H1 (cell line): Measurements from ENCODE around the gene ENO2. TPM values are rescaled to one million over a fixed set of nuclear protein-coding genes. Genes with fewer than 3 reads are reported as not detected.

Source experiments
- CTCF ChIA-PET: fragments of 300-600 bp; sonication (Branson Sonifier 250); formaldehyde crosslinking; loops from one replicate; lab custom pipeline; 2021; ENCODE audit not compliant: partially characterized antibody; lab: Charles Lee
- POLR2A ChIA-PET: fragments of 300-600 bp; sonication (Branson Sonifier 250); formaldehyde crosslinking; loops from one replicate; lab custom pipeline; 2021; ENCODE audit warnings: inconsistent platforms; ENCODE audit not compliant: partially characterized antibody; lab: Charles Lee
- DNase-seq, 2 experiments: peaks; one replicate each; pipeline versions ENCODE4 v3.0.0 to v3.0.0-alpha.2; 2010 to 2022; ENCODE audit warnings: low spot score in 2 of 2, low read depth in 1 of 2, mixed read lengths in 1 of 2
- FAIRE-seq: peaks from 2 replicates; lab custom pipeline; 2011; peaks lifted over from hg19 to GRCh38; lab: Jason Lieb, UNC
- H2AFZ ChIP-seq: 2 replicates; pipeline ENCODE4 v1.8.1; 2012; ENCODE audit warnings: low read length, inconsistent platforms
- H2AK5ac ChIP-seq: 2 replicates; pipeline ENCODE4 v1.6.1; 2013; ENCODE audit warnings: low read depth, low read length
- H2BK120ac ChIP-seq: replicated peaks from 2 replicates; pipeline ENCODE3; 2013; ENCODE audit warnings: low read depth, low read length, inconsistent platforms
- H2BK12ac ChIP-seq: 2 replicates; pipeline ENCODE4 v1.6.1; 2013; ENCODE audit warnings: low read depth, low read length
- H2BK15ac ChIP-seq: 2 replicates; pipeline ENCODE4 v1.6.1; 2013; ENCODE audit warnings: low read length
- H2BK20ac ChIP-seq: 2 replicates; pipeline ENCODE4 v1.6.1; 2013; ENCODE audit warnings: low read length
- H2BK5ac ChIP-seq: 2 replicates; pipeline ENCODE4 v1.6.1; 2013; ENCODE audit warnings: low read depth, low read length
- H3K14ac ChIP-seq: 2 replicates; pipeline ENCODE4 v1.6.1; 2013; ENCODE audit warnings: inconsistent platforms; ENCODE audit not compliant: insufficient read length
- H3K18ac ChIP-seq: 2 replicates; pipeline ENCODE4 v1.6.1; 2013; ENCODE audit warnings: low read length; ENCODE audit errors: extremely low read depth
- H3K23ac ChIP-seq: 2 replicates; pipeline ENCODE4 v1.6.1; 2013; ENCODE audit warnings: inconsistent platforms; ENCODE audit not compliant: insufficient read length
- H3K23me2 ChIP-seq: 2 replicates; pipeline ENCODE4 v1.6.1; 2013; ENCODE audit warnings: low read depth, low read length
- H3K27ac ChIP-seq: 2 replicates; pipeline ENCODE4 v1.6.1; 2011; ENCODE audit warnings: low read depth, low read length, inconsistent platforms
- H3K27me3 ChIP-seq, 4 experiments: replicated peaks in 1 of 4; 1 replicate in 1 of 4; 2 replicates in 3 of 4; pipeline versions ENCODE4 v1.6.1 to v1.8.1; 2011 to 2013; ENCODE audit warnings: low read length in 3 of 4, mild to moderate bottlenecking in 3 of 4, inconsistent platforms in 2 of 4, mixed read lengths in 2 of 4, moderate library complexity in 1 of 4; ENCODE audit not compliant: control insufficient read depth in 3 of 4, insufficient read depth in 3 of 4; ENCODE audit errors: extremely low read depth in 1 of 4
- H3K36me3 ChIP-seq, 4 experiments: 2 replicates each; pipeline versions ENCODE4 v1.6.1 to v1.8.1; 2011 to 2013; ENCODE audit warnings: mild to moderate bottlenecking in 4 of 4, low read length in 3 of 4, moderate library complexity in 2 of 4, control low read depth in 1 of 4, inconsistent platforms in 1 of 4; ENCODE audit not compliant: insufficient read depth in 4 of 4, control insufficient read depth in 2 of 4
- H3K4ac ChIP-seq: replicated peaks from 2 replicates; pipeline ENCODE3; 2013; ENCODE audit warnings: low read length, low read depth, mixed read lengths, inconsistent platforms; ENCODE audit not compliant: insufficient read length
- H3K4me1 ChIP-seq, 4 experiments: replicated peaks in 1 of 4; 1 replicate in 1 of 4; 2 replicates in 3 of 4; pipeline versions ENCODE4 v1.6.1 to v1.8.1; 2011 to 2013; ENCODE audit warnings: low read length in 3 of 4, inconsistent platforms in 2 of 4, mixed read lengths in 1 of 4; ENCODE audit not compliant: insufficient read depth in 4 of 4, control insufficient read depth in 3 of 4
- H3K4me2 ChIP-seq, 2 experiments: 2 replicates each; pipeline versions ENCODE4 v1.6.1 to v1.8.1; 2011 to 2013; ENCODE audit warnings: low read depth in 2 of 2, low read length in 2 of 2, control low read depth in 1 of 2, inconsistent platforms in 1 of 2, mild to moderate bottlenecking in 1 of 2; ENCODE audit not compliant: insufficient read depth in 1 of 2
- H3K4me3 ChIP-seq, 4 experiments: fragments of 200-600, 300-600 bp in 1 of 4; sonication (generic), shearing (Covaris generic), sonication (Bioruptor Twin) in 1 of 4; 2 replicates each; pipeline versions ENCODE4 v1.5.1 to v1.8.1; 2011 to 2016; ENCODE audit warnings: low read length in 4 of 4, low read depth in 3 of 4, control low read depth in 2 of 4, inconsistent platforms in 2 of 4, mild to moderate bottlenecking in 2 of 4, mixed read lengths in 1 of 4, moderate library complexity in 1 of 4; ENCODE audit not compliant: insufficient read depth in 2 of 4; ENCODE audit errors: extremely low read depth in 1 of 4
- H3K56ac ChIP-seq: replicated peaks from 2 replicates; pipeline ENCODE3; 2013; ENCODE audit warnings: low read depth, mild to moderate bottlenecking, mixed read lengths, low read length, inconsistent platforms; ENCODE audit not compliant: insufficient read length
- H3K79me1 ChIP-seq: 2 replicates; pipeline ENCODE4 v1.6.1; 2013; ENCODE audit warnings: low read depth, low read length, control low read depth
- H3K79me2 ChIP-seq, 2 experiments: 2 replicates each; pipeline versions ENCODE4 v1.6.1 to v1.8.1; 2012 to 2013; ENCODE audit warnings: low read length in 2 of 2, mild to moderate bottlenecking in 2 of 2, inconsistent platforms in 1 of 2; ENCODE audit not compliant: insufficient read depth in 2 of 2, control insufficient read depth in 1 of 2
- H3K9ac ChIP-seq, 4 experiments: replicated peaks in 1 of 4; 1 replicate in 1 of 4; 2 replicates in 3 of 4; pipeline versions ENCODE4 v1.6.1 to v1.8.1; 2011 to 2013; ENCODE audit warnings: low read depth in 3 of 4, low read length in 3 of 4, control low read depth in 2 of 4, mild to moderate bottlenecking in 2 of 4, moderate library complexity in 2 of 4, inconsistent platforms in 1 of 4; ENCODE audit errors: extremely low read depth in 1 of 4
- H3K9me3 ChIP-seq, 2 experiments: 2 replicates each; pipeline versions ENCODE4 v1.6.1 to v1.8.1; 2012 to 2013; ENCODE audit warnings: mild to moderate bottlenecking in 2 of 2, moderate library complexity in 2 of 2, control low read depth in 1 of 2, inconsistent platforms in 1 of 2, low read depth in 1 of 2, low read length in 1 of 2, mixed read lengths in 1 of 2; ENCODE audit not compliant: insufficient read depth in 2 of 2
- H4K20me1 ChIP-seq, 2 experiments: replicated peaks in 1 of 2; 2 replicates each; pipeline versions ENCODE3 to v1.8.1; 2011 to 2013; ENCODE audit warnings: inconsistent platforms in 2 of 2, low read length in 2 of 2, mild to moderate bottlenecking in 1 of 2; ENCODE audit not compliant: insufficient read depth in 2 of 2, control insufficient read depth in 1 of 2
- H4K5ac ChIP-seq: 2 replicates; pipeline ENCODE4 v1.6.1; 2013; ENCODE audit warnings: low read length, low read depth, mixed read lengths, inconsistent platforms; ENCODE audit not compliant: insufficient read length
- H4K8ac ChIP-seq: 2 replicates; pipeline ENCODE4 v1.8.0; 2013; ENCODE audit warnings: mild to moderate bottlenecking, moderate library complexity, low read length, inconsistent platforms; ENCODE audit not compliant: insufficient read depth; ENCODE audit errors: extremely low read depth
- H4K91ac ChIP-seq: replicated peaks from 2 replicates; pipeline ENCODE3; 2013; ENCODE audit warnings: low read length, mixed read lengths, inconsistent platforms; ENCODE audit not compliant: insufficient read length
- ASH2L ChIP-seq: fragments of 200-600, 300-600 bp; sonication (generic); IDR thresholded peaks from one replicate; pipeline ENCODE4 v1.7.1; 2017; ENCODE audit warnings: low read length
- BRCA1 ChIP-seq: IDR thresholded peaks from 2 replicates; pipeline ENCODE4 v1.6.1; 2012; ENCODE audit warnings: low read depth, low read length, improper control_type of control experiment
- CBX5 ChIP-seq: fragments of 300-800, 300-1000 bp; sonication (generic); IDR thresholded peaks from 2 replicates; pipeline ENCODE4 v1.7.1; 2016; ENCODE audit warnings: antibody characterized with exemption, low read length, low read depth
- HDAC2 ChIP-seq, 2 experiments: fragments of 300-600 bp in 1 of 2; sonication (generic) in 1 of 2; IDR thresholded peaks; 2 replicates each; pipeline ENCODE4 v1.6.1; 2011 to 2012; ENCODE audit warnings: low read depth in 2 of 2, low read length in 2 of 2, mild to moderate bottlenecking in 2 of 2, moderate library complexity in 2 of 2, borderline replicate concordance in 1 of 2, inconsistent platforms in 1 of 2
- WGBS, 2 experiments: shearing (Covaris generic) in 1 of 2; methylation state at CpG; one replicate each; pipeline versions ENCODE4 v1.1.6 to v1.1.7; 2013 to 2015; ENCODE audit warnings: low lambda C conversion rate in 2 of 2, mixed read lengths in 2 of 2, inconsistent platforms in 1 of 2, low coverage in 1 of 2, missing lambda C conversion rate in 1 of 2; ENCODE audit not compliant: insufficient replicate concordance in 2 of 2, insufficient coverage in 1 of 2, insufficient read length in 1 of 2; ENCODE audit errors: extremely low coverage in 1 of 2, missing lambda C conversion rate in 1 of 2; 5-methylcytosine and 5-hydroxymethylcytosine counted together
- polyA plus RNA-seq, 7 experiments: library from polyadenylated mRNA; depleted of rRNA in 3 of 7; stranded (reverse) in 5 of 7; unstranded in 2 of 7; fragments of >200 nt in 5 of 7; fragments of 200-250 nt in 2 of 7; gene quantifications; 1 replicate in 5 of 7; 2 replicates in 1 of 7; 4 replicates in 1 of 7; pipeline versions ENCODE4 v1.2.1 to v1.2.3, GENCODE V29; 2011 to 2013; ENCODE audit warnings: missing spikeins in 2 of 7, mixed read lengths in 2 of 7
- total RNA-seq: library from RNA; stranded (reverse); fragmentation: NEBNext Ultra II Directional; extraction: Animal tissue kit (Norgen Biotek cat#: 25700); gene quantifications from 2 replicates; pipeline ENCODE4 v1.2.1, GENCODE V29; 2021
- TF ChIP-seq, protein P1 (sequence below): IDR thresholded peaks from 2 replicates; pipeline ENCODE4 v1.6.1; 2011; ENCODE audit warnings: low read length, improper control_type of control experiment

ENO2 gene
- total and polyA plus RNA-seq, 2 of the 8 experiments (the other 6 are each of a cell fraction or from before 2014, with no cell fraction given): 92.4 to 102 TPM

DNA sequence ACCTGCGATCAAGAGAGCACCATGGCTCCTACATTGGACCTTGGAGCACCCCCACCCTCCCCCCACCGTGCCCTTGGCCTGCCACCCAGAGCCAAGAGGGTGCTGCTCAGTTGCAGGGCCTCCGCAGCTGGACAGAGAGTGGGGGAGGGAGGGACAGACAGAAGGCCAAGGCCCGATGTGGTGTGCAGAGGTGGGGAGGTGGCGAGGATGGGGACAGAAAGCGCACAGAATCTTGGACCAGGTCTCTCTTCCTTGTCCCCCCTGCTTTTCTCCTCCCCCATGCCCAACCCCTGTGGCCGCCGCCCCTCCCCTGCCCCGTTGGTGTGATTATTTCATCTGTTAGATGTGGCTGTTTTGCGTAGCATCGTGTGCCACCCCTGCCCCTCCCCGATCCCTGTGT, 27.4 kb downstream of the ENO2 start:
- Histone ChIP-seq H4K91ac (no peak overlapping the region), H4K5ac (no peak overlapping the region), H3K56ac (no peak overlapping the region), H3K23ac (no peak overlapping the region), H2BK12ac (no peak overlapping the region; the same call in 1 of the 2 replicates), H3K4ac (no peak overlapping the region), H3K4me3 (no peak overlapping the region), H3K4me1 (peaks cover 6 to 22% (median 20%) of the 10 kb centered on the region in 4 experiments), H2BK20ac (no peak overlapping the region), H4K20me1 (peaks cover 2 to 5% of the 10 kb centered on the region in 2 experiments), H2BK5ac (0 out of 2 replicates have a peak overlapping the region, but pooled peaks have one; percentile 13), H2BK15ac (no peak overlapping the region), H3K9ac (no peak overlapping the region), H2AK5ac (no peak overlapping the region), H3K14ac (no peak overlapping the region), H3K18ac (no peak overlapping the region), H2BK120ac (no peak overlapping the region), H3K79me1 (no peaks in the 10 kb centered on the region), H2AFZ (no peak overlapping the region), H3K27ac (no peak overlapping the region), H3K23me2 (peaks cover 11% of the 10 kb centered on the region), H3K79me2 (no peaks in the 10 kb centered on the region), H3K9me3 (no peaks in the 10 kb centered on the region), H3K36me3 (peaks cover 6 to 16% (median 9%) of the 10 kb centered on the region in 4 experiments; a peak in 7 of 8 replicates), H3K27me3 (no peaks in the 10 kb centered on the region), H4K8ac (no peak overlapping the region), H3K4me2 (no peak overlapping the region)
- FAIRE-seq (no peak), DNase-seq (peak in 1 of 2 experiments; percentile 39)
- TF ChIP-seq, protein P1, sequence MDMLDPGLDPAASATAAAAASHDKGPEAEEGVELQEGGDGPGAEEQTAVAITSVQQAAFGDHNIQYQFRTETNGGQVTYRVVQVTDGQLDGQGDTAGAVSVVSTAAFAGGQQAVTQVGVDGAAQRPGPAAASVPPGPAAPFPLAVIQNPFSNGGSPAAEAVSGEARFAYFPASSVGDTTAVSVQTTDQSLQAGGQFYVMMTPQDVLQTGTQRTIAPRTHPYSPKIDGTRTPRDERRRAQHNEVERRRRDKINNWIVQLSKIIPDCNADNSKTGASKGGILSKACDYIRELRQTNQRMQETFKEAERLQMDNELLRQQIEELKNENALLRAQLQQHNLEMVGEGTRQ: no peak
- TF ChIP-seq CBX5 (no peak), ASH2L (no peak), BRCA1 (no peak), HDAC2 (IDR thresholded peaks at IDR 0.05; ENCODE audit: borderline replicate concordance in 1 of 2, low read depth in 2 of 2, low read length in 2 of 2) (no peak)
- 93% methylated on average over 10 of the region's 12 CpGs; no CpG with 5 or more reads in 1 of the 2 experiments for WGBS, 2 experiments
- CTCF ChIA-PET: interaction anchor here (0.6 to 20.2 kb wide), 6 partner anchors 16 to 72 kb away, joined by 3 to 253 read pairs (median 25); partner anchors contain the start of genes ATN1, SPSB2 and TPI1
- POLR2A ChIA-PET: interaction anchor here (1.4 to 44.0 kb wide), 7 partner anchors 10 to 167 kb away, joined by 6 to 1596 read pairs (median 34); partner anchors contain the start of genes ATN1, C1RL, EMG1 and ENO2
